CD4-positive, alpha-beta T cell treated with Interleukin-10 for 1 hour (primary cell): Measurements from ENCODE around the gene HDAC4.

Experiments
- DNase-seq: peaks from one replicate; pipeline ENCODE4 v3.0.0-alpha.2; 2020

HDAC4 gene

GRCh38 chr2:239425631-239426030 is 24.8 kb upstream of the HDAC4 start:
- no peak for DNase-seq

- DNase-seq, result no peak
Measured at GRCh38 chr2:239424337-239425045, 23.7 kb upstream of the HDAC4 start.

- DNase-seq, result no peak
Measured at GRCh38 chr2:239423551-239423950, 22.7 kb upstream of the HDAC4 start.

GRCh38 chr2:239421851-239422250 is 21.0 kb upstream of the HDAC4 start:
- DNase-seq, result no peak

GRCh38 chr2:239420082-239420481 is 19.3 kb upstream of the HDAC4 start:
- no peak for DNase-seq

GRCh38 chr2:239418918-239419317 is 18.1 kb upstream of the HDAC4 start:
- no peak for DNase-seq

- DNase-seq, result no peak
Measured at GRCh38 chr2:239412905-239413603, 12.2 kb upstream of the HDAC4 start.

- no peak for DNase-seq
Measured at GRCh38 chr2:239411549-239412319, 10.9 kb upstream of the HDAC4 start.

GRCh38 chr2:239411117-239411516 is 10.3 kb upstream of the HDAC4 start:
- no peak for DNase-seq

- no peak for DNase-seq
Measured at GRCh38 chr2:239409976-239410375, 9.2 kb upstream of the HDAC4 start.

GRCh38 chr2:239407112-239407511 is 6.3 kb upstream of the HDAC4 start:
- no peak for DNase-seq

- no peak for DNase-seq
Measured at GRCh38 chr2:239406316-239406995, 5.6 kb upstream of the HDAC4 start.

GRCh38 chr2:239405071-239405470 is 4.3 kb upstream of the HDAC4 start:
- no peak for DNase-seq

- no peak for DNase-seq
Measured at GRCh38 chr2:239402666-239403065, 1.8 kb upstream of the HDAC4 start.

- no peak for DNase-seq
Measured at GRCh38 chr2:239401881-239402233, 1.0 kb upstream of the HDAC4 start.

GRCh38 chr2:239401067-239401880 is 454 bp upstream of the HDAC4 start:
- peak; percentile 100 for DNase-seq

- peak; percentile 26 for DNase-seq
Measured at GRCh38 chr2:239399921-239400595, 762 bp downstream of the HDAC4 start.

- DNase-seq, result peak; percentile 66
Measured at GRCh38 chr2:239399433-239399920, 1.3 kb downstream of the HDAC4 start.

- DNase-seq, result no peak
Measured at GRCh38 chr2:239398521-239398921, 2.3 kb downstream of the HDAC4 start.

GRCh38 chr2:239397931-239398471 is 2.8 kb downstream of the HDAC4 start:
- DNase-seq, result no peak
